IMR-90 (cell line): ENCODE data around the gene MAPK11. TPM values are rescaled to one million over a fixed set of nuclear protein-coding genes. Genes with fewer than 3 reads are reported as not detected.

Experiments
- ATAC-seq: fragments of 200-7000 bp; cut with Tn5 transposase; 2 replicates; pipeline ENCODE4 v1.9.1; 2020; ENCODE audit warnings: low read depth, mild to moderate bottlenecking, moderate library complexity
- BruUV-seq: library from RNA; stranded (reverse); fragments of 400-500 nt; replicated peaks from 2 replicates; lab custom pipeline; 2021; lab: Mats Ljungman, UMichigan
- CTCF ChIA-PET: fragments of 300-600 bp; formaldehyde crosslinking; extraction: SDS; loops from one replicate; lab custom pipeline; 2021; ENCODE audit warnings: antibody characterized with exemption; lab: Yijun Ruan, JAX
- POLR2A ChIA-PET: fragments of 300-600 bp; sonication (Branson Sonifier 250); formaldehyde crosslinking; loops from one replicate; lab custom pipeline; 2022; ENCODE audit warnings: antibody characterized with exemption; ENCODE audit not compliant: unreplicated experiment; lab: Charles Lee
- DNase-seq: peaks from one replicate; pipeline ENCODE4 v3.0.0; 2013
- H2AFZ ChIP-seq: replicated peaks from 2 replicates; pipeline ENCODE3; 2013; ENCODE audit warnings: low read length, mild to moderate bottlenecking; ENCODE audit not compliant: poor library complexity
- H2AK5ac ChIP-seq: 2 replicates; pipeline ENCODE4 v1.6.1; 2013; ENCODE audit warnings: low read depth, low read length, inconsistent platforms
- H2AK9ac ChIP-seq: replicated peaks from 2 replicates; pipeline ENCODE3; 2013; ENCODE audit warnings: mild to moderate bottlenecking, low read depth, low read length, moderate library complexity; ENCODE audit not compliant: poor library complexity
- H2BK120ac ChIP-seq: 2 replicates; pipeline ENCODE4 v1.6.1; 2013; ENCODE audit warnings: low read depth, low read length, inconsistent platforms
- H2BK15ac ChIP-seq: 3 replicates; pipeline ENCODE4 v1.6.1; 2013; ENCODE audit warnings: low read depth, low read length, inconsistent platforms
- H2BK20ac ChIP-seq: 2 replicates; pipeline ENCODE4 v1.6.1; 2013; ENCODE audit warnings: low read depth, mild to moderate bottlenecking, inconsistent platforms, low read length, moderate library complexity
- H2BK5ac ChIP-seq: 2 replicates; pipeline ENCODE4 v1.6.1; 2013; ENCODE audit warnings: mild to moderate bottlenecking, low read depth, low read length, inconsistent platforms; ENCODE audit not compliant: poor library complexity, severe bottlenecking
- H3K14ac ChIP-seq: replicated peaks from 2 replicates; pipeline ENCODE4 v1.6.1; 2013; ENCODE audit warnings: low read depth, low read length, inconsistent platforms
- H3K18ac ChIP-seq: 2 replicates; pipeline ENCODE4 v1.6.1; 2013; ENCODE audit warnings: low read depth, low read length, control low read depth
- H3K23ac ChIP-seq: 2 replicates; pipeline ENCODE4 v1.6.1; 2013; ENCODE audit warnings: low read depth, low read length, inconsistent platforms
- H3K27ac ChIP-seq: 2 replicates; pipeline ENCODE4 v1.5.1; 2013; ENCODE audit warnings: mild to moderate bottlenecking, control low read depth, low read length; ENCODE audit not compliant: insufficient read depth
- H3K27me3 ChIP-seq: 2 replicates; pipeline ENCODE4 v1.6.1; 2013; ENCODE audit warnings: low read length; ENCODE audit not compliant: control insufficient read depth, insufficient read depth
- H3K36me3 ChIP-seq: 2 replicates; pipeline ENCODE4 v1.6.1; 2013; ENCODE audit warnings: low read length, mixed read lengths; ENCODE audit not compliant: control insufficient read depth, insufficient read depth
- H3K4ac ChIP-seq: 2 replicates; pipeline ENCODE4 v1.6.1; 2013; ENCODE audit warnings: low read depth, low read length, inconsistent platforms
- H3K4me1 ChIP-seq: 2 replicates; pipeline ENCODE4 v1.6.1; 2013; ENCODE audit warnings: low read length, mixed read lengths; ENCODE audit not compliant: control insufficient read depth, insufficient read depth
- H3K4me2 ChIP-seq: 2 replicates; pipeline ENCODE4 v1.6.1; 2013; ENCODE audit warnings: low read depth, mild to moderate bottlenecking, control low read depth, low read length, moderate library complexity
- H3K4me3 ChIP-seq: 2 replicates; pipeline ENCODE4 v1.5.1; 2013; ENCODE audit warnings: low read depth, mild to moderate bottlenecking, control low read depth, low read length, moderate library complexity; ENCODE audit not compliant: insufficient read depth
- H3K56ac ChIP-seq: 2 replicates; pipeline ENCODE4 v1.6.1; 2013; ENCODE audit warnings: low read length, inconsistent platforms; ENCODE audit not compliant: insufficient read depth; ENCODE audit errors: extremely low read depth
- H3K79me1 ChIP-seq, 2 experiments: 2 replicates each; pipeline ENCODE4 v1.6.1; 2013; ENCODE audit warnings: low read length in 2 of 2, inconsistent platforms in 1 of 2, low read depth in 1 of 2
- H3K9ac ChIP-seq: 2 replicates; pipeline ENCODE4 v1.6.1; 2013; ENCODE audit warnings: low read depth, low read length, control low read depth
- H3K9me1 ChIP-seq: 2 replicates; pipeline ENCODE4 v1.6.1; 2013; ENCODE audit warnings: low read length, inconsistent platforms; ENCODE audit not compliant: insufficient read depth
- H3K9me3 ChIP-seq: 2 replicates; pipeline ENCODE4 v1.6.1; 2013; ENCODE audit warnings: low read length; ENCODE audit not compliant: control insufficient read depth, insufficient read depth
- H4K20me1 ChIP-seq: 2 replicates; pipeline ENCODE4 v1.6.1; 2013; ENCODE audit warnings: low read length, inconsistent platforms; ENCODE audit not compliant: insufficient read depth
- H4K5ac ChIP-seq: 2 replicates; pipeline ENCODE4 v1.6.1; 2013; ENCODE audit warnings: mild to moderate bottlenecking, low read depth, low read length, control low read depth
- H4K8ac ChIP-seq, 2 experiments: 2 replicates each; pipeline ENCODE4 v1.6.1; 2013; ENCODE audit warnings: low read depth in 2 of 2, low read length in 2 of 2, control low read depth in 1 of 2, inconsistent platforms in 1 of 2
- H4K91ac ChIP-seq: 2 replicates; pipeline ENCODE4 v1.6.1; 2013; ENCODE audit warnings: low read depth, low read length, inconsistent platforms; ENCODE audit not compliant: insufficient read depth
- BHLHE40 ChIP-seq: fragments of 150-350 bp; IDR thresholded peaks from 2 replicates; pipeline ENCODE4 v1.6.1; 2016; ENCODE audit warnings: mild to moderate bottlenecking, low read depth, low read length
- CEBPB ChIP-seq: IDR thresholded peaks from 2 replicates; pipeline ENCODE4 v1.6.1; 2012; ENCODE audit warnings: low read depth, low read length, improper control_type of control experiment
- CTCF ChIP-seq: conservative IDR thresholded peaks from 2 replicates; pipeline ENCODE4 v1.5.1; 2012; ENCODE audit warnings: mild to moderate bottlenecking, low read depth, low read length, improper control_type of control experiment
- ELK1 ChIP-seq: fragments of 150-350 bp; IDR thresholded peaks from 2 replicates; pipeline ENCODE4 v1.6.1; 2016; ENCODE audit warnings: low read depth, mild to moderate bottlenecking, low read length, moderate library complexity, borderline replicate concordance
- FOS ChIP-seq: fragments of 150-350 bp; IDR thresholded peaks from 2 replicates; pipeline ENCODE4 v1.6.1; 2016; ENCODE audit warnings: low read depth, low read length
- MAFK ChIP-seq: IDR thresholded peaks from 2 replicates; pipeline ENCODE4 v1.6.1; 2012; ENCODE audit warnings: low read depth, low read length, improper control_type of control experiment
- MAZ ChIP-seq: IDR thresholded peaks from 2 replicates; pipeline ENCODE4 v1.6.1; 2012; ENCODE audit warnings: low read depth, mild to moderate bottlenecking, low read length, improper control_type of control experiment, moderate library complexity, borderline replicate concordance
- MXI1 ChIP-seq: IDR thresholded peaks from 2 replicates; pipeline ENCODE4 v1.6.1; 2012; ENCODE audit warnings: low read depth, mild to moderate bottlenecking, low read length, moderate library complexity, borderline replicate concordance
- NFE2L2 ChIP-seq: fragments of 150-350 bp; IDR thresholded peaks from 2 replicates; pipeline ENCODE4 v1.6.1; 2016; ENCODE audit warnings: low read depth, mild to moderate bottlenecking, low read length
- POLR2A ChIP-seq: IDR thresholded peaks from 2 replicates; pipeline ENCODE4 v1.6.1; 2012; ENCODE audit warnings: mild to moderate bottlenecking, low read depth, low read length
- RAD21 ChIP-seq: IDR thresholded peaks from 2 replicates; pipeline ENCODE4 v1.6.1; 2012; ENCODE audit warnings: low read length, improper control_type of control experiment
- RCOR1 ChIP-seq: IDR thresholded peaks from 2 replicates; pipeline ENCODE4 v1.6.1; 2012; ENCODE audit warnings: mild to moderate bottlenecking, low read length, improper control_type of control experiment; ENCODE audit not compliant: insufficient replicate concordance
- RFX5 ChIP-seq: IDR thresholded peaks from 2 replicates; pipeline ENCODE4 v1.8.0; 2012; ENCODE audit warnings: low read depth, mild to moderate bottlenecking, low read length, moderate library complexity
- SMC3 ChIP-seq: fragments of 150-350 bp; IDR thresholded peaks from 2 replicates; pipeline ENCODE4 v1.6.1; 2016; ENCODE audit warnings: low read depth, mild to moderate bottlenecking, antibody characterized with exemption, low read length, moderate library complexity
- USF2 ChIP-seq: fragments of 150-350 bp; IDR thresholded peaks from 2 replicates; pipeline ENCODE4 v1.6.1; 2017; ENCODE audit warnings: mild to moderate bottlenecking, antibody characterized with exemption, low read length, low read depth
- WGBS, 2 experiments: methylation state at CpG; one replicate each; pipeline versions ENCODE4 v1.1.5 to v1.1.7; 2013; ENCODE audit warnings: missing lambda C conversion rate in 2 of 2; ENCODE audit not compliant: insufficient read length in 1 of 2; ENCODE audit errors: extremely low coverage in 2 of 2; 5-methylcytosine and 5-hydroxymethylcytosine counted together
- dilution Hi-C: fragments of 300-500 bp; cut with HindIII; formaldehyde crosslinking; loops from one replicate; pipeline ENCODE4 v1.14.3; 2018; ENCODE audit warnings: low sequenced_read_pairs; ENCODE audit not compliant: unreplicated experiment
- in situ Hi-C: fragments of 300-500 bp; cut with MboI; formaldehyde crosslinking; loops from 3 replicates; pipeline ENCODE4 v1.14.3; 2019; ENCODE audit warnings: low sequenced_read_pairs, inconsistent platforms, mixed read lengths
- intact Hi-C: fragments of 100-400 bp; cut with micrococcal nuclease; formaldehyde crosslinking; loops from 2 replicates; pipeline ENCODE4 v1.10.0; 2022
- polyA plus RNA-seq, 3 experiments: library from polyadenylated mRNA; depleted of rRNA; stranded (reverse); fragments of >200 nt; gene quantifications; 2 replicates each; pipeline ENCODE4 v1.2.3, GENCODE V29; 2012; ENCODE audit warnings: low replicate concordance in 1 of 3
- total RNA-seq: library from RNA; depleted of rRNA; stranded (reverse); fragments of >200 nt; gene quantifications from 2 replicates; pipeline ENCODE4 v1.2.3, GENCODE V29; 2012

The MAPK11 gene
- total and polyA plus RNA-seq, 2 of the 4 experiments (the other 2 are of a cell fraction), result 8.1 to 14.4 TPM

GRCh38 chr22:50278461-50278860, 8.3 kb upstream of the MAPK11 start:
- Histone ChIP-seq H3K18ac (no peak overlapping the region), H2BK20ac (no peak overlapping the region), H3K56ac (no peak overlapping the region), H2AFZ (peak overlapping the region; percentile 43), H2BK15ac (no peak overlapping the region), H3K27ac (no peak overlapping the region), H3K9me1 (no peaks in the 10 kb centered on the region), H2AK9ac (peak overlapping the region; percentile 42), H3K23ac (no peak overlapping the region), H4K5ac (no peak overlapping the region), H3K4me3 (no peak overlapping the region), H3K79me1 (peaks cover 3 to 49% of the 10 kb centered on the region in 2 experiments; a peak in 2 of 4 replicates), H3K27me3 (no peaks in the 10 kb centered on the region), H3K14ac (no peak overlapping the region), H2AK5ac (no peak overlapping the region), H3K36me3 (peaks cover 89% of the 10 kb centered on the region), H3K4ac (no peak overlapping the region), H4K20me1 (peaks cover 45% of the 10 kb centered on the region), H2BK5ac (no peak overlapping the region), H3K4me1 (peaks cover 8% of the 10 kb centered on the region), H2BK120ac (no peak overlapping the region), H4K8ac (no peak overlapping the region), H3K4me2 (no peak overlapping the region), H4K91ac (no peak overlapping the region), H3K9ac (no peak overlapping the region), H3K9me3 (no peaks in the 10 kb centered on the region)
- intact Hi-C loops, result no loop called here
- ATAC-seq (no peak), DNase-seq (no peak)
- 95% methylated on average over 11 of the region's 21 CpGs; no CpG with 5 or more reads in 1 of the 2 experiments for WGBS, 2 experiments
- dilution Hi-C loops, result no loop called here
- in situ Hi-C loops, result loop anchor here (10.0 kb wide), 1 partner anchor 46 kb away; the partner anchor contains the start of gene DENND6B
- TF ChIP-seq ELK1, result no peak
- no peak for TF ChIP-seq BHLHE40
- no peak for TF ChIP-seq RAD21
- no peak for TF ChIP-seq MXI1
- TF ChIP-seq SMC3, result no peak
- no peak for TF ChIP-seq MAZ
- TF ChIP-seq MAFK, result no peak
- no peak for TF ChIP-seq POLR2A
- no peak for TF ChIP-seq CTCF
- no peak for TF ChIP-seq FOS
- no peak for TF ChIP-seq CEBPB
- no peak for TF ChIP-seq RCOR1
- TF ChIP-seq NFE2L2, result no peak
- no peak for TF ChIP-seq USF2
- no peak for TF ChIP-seq RFX5
- ChIA-PET POLR2A (no interaction called here), CTCF (no interaction called here)
- BruUV-seq, result no TSS peak
